IMR-90 (cell line): ENCODE data around the gene TXNDC12. TPM values are rescaled to one million over a fixed set of nuclear protein-coding genes. Genes with fewer than 3 reads are reported as not detected.

Experiments used
- ATAC-seq: fragments of 200-7000 bp; cut with Tn5 transposase; 2 replicates; pipeline ENCODE4 v1.9.1; 2020; ENCODE audit warnings: low read depth, mild to moderate bottlenecking, moderate library complexity
- BruUV-seq: library from RNA; stranded (reverse); fragments of 400-500 nt; replicated peaks from 2 replicates; lab custom pipeline; 2021; lab: Mats Ljungman, UMichigan
- CTCF ChIA-PET: fragments of 300-600 bp; formaldehyde crosslinking; extraction: SDS; loops from one replicate; lab custom pipeline; 2021; ENCODE audit warnings: antibody characterized with exemption; lab: Yijun Ruan, JAX
- POLR2A ChIA-PET: fragments of 300-600 bp; sonication (Branson Sonifier 250); formaldehyde crosslinking; loops from one replicate; lab custom pipeline; 2022; ENCODE audit warnings: antibody characterized with exemption; ENCODE audit not compliant: unreplicated experiment; lab: Charles Lee
- DNase-seq: peaks from one replicate; pipeline ENCODE4 v3.0.0; 2013
- H2AFZ ChIP-seq: replicated peaks from 2 replicates; pipeline ENCODE3; 2013; ENCODE audit warnings: low read length, mild to moderate bottlenecking; ENCODE audit not compliant: poor library complexity
- H2AK5ac ChIP-seq: 2 replicates; pipeline ENCODE4 v1.6.1; 2013; ENCODE audit warnings: low read depth, low read length, inconsistent platforms
- H2AK9ac ChIP-seq: replicated peaks from 2 replicates; pipeline ENCODE3; 2013; ENCODE audit warnings: mild to moderate bottlenecking, low read depth, low read length, moderate library complexity; ENCODE audit not compliant: poor library complexity
- H2BK120ac ChIP-seq: 2 replicates; pipeline ENCODE4 v1.6.1; 2013; ENCODE audit warnings: low read depth, low read length, inconsistent platforms
- H2BK15ac ChIP-seq: 3 replicates; pipeline ENCODE4 v1.6.1; 2013; ENCODE audit warnings: low read depth, low read length, inconsistent platforms
- H2BK20ac ChIP-seq: 2 replicates; pipeline ENCODE4 v1.6.1; 2013; ENCODE audit warnings: low read depth, mild to moderate bottlenecking, inconsistent platforms, low read length, moderate library complexity
- H2BK5ac ChIP-seq: 2 replicates; pipeline ENCODE4 v1.6.1; 2013; ENCODE audit warnings: mild to moderate bottlenecking, low read depth, low read length, inconsistent platforms; ENCODE audit not compliant: poor library complexity, severe bottlenecking
- H3K14ac ChIP-seq: replicated peaks from 2 replicates; pipeline ENCODE4 v1.6.1; 2013; ENCODE audit warnings: low read depth, low read length, inconsistent platforms
- H3K18ac ChIP-seq: 2 replicates; pipeline ENCODE4 v1.6.1; 2013; ENCODE audit warnings: low read depth, low read length, control low read depth
- H3K23ac ChIP-seq: 2 replicates; pipeline ENCODE4 v1.6.1; 2013; ENCODE audit warnings: low read depth, low read length, inconsistent platforms
- H3K27ac ChIP-seq: 2 replicates; pipeline ENCODE4 v1.5.1; 2013; ENCODE audit warnings: mild to moderate bottlenecking, control low read depth, low read length; ENCODE audit not compliant: insufficient read depth
- H3K27me3 ChIP-seq: 2 replicates; pipeline ENCODE4 v1.6.1; 2013; ENCODE audit warnings: low read length; ENCODE audit not compliant: control insufficient read depth, insufficient read depth
- H3K36me3 ChIP-seq: 2 replicates; pipeline ENCODE4 v1.6.1; 2013; ENCODE audit warnings: low read length, mixed read lengths; ENCODE audit not compliant: control insufficient read depth, insufficient read depth
- H3K4ac ChIP-seq: 2 replicates; pipeline ENCODE4 v1.6.1; 2013; ENCODE audit warnings: low read depth, low read length, inconsistent platforms
- H3K4me1 ChIP-seq: 2 replicates; pipeline ENCODE4 v1.6.1; 2013; ENCODE audit warnings: low read length, mixed read lengths; ENCODE audit not compliant: control insufficient read depth, insufficient read depth
- H3K4me2 ChIP-seq: 2 replicates; pipeline ENCODE4 v1.6.1; 2013; ENCODE audit warnings: low read depth, mild to moderate bottlenecking, control low read depth, low read length, moderate library complexity
- H3K4me3 ChIP-seq: 2 replicates; pipeline ENCODE4 v1.5.1; 2013; ENCODE audit warnings: low read depth, mild to moderate bottlenecking, control low read depth, low read length, moderate library complexity; ENCODE audit not compliant: insufficient read depth
- H3K56ac ChIP-seq: 2 replicates; pipeline ENCODE4 v1.6.1; 2013; ENCODE audit warnings: low read length, inconsistent platforms; ENCODE audit not compliant: insufficient read depth; ENCODE audit errors: extremely low read depth
- H3K79me1 ChIP-seq, 2 experiments: 2 replicates each; pipeline ENCODE4 v1.6.1; 2013; ENCODE audit warnings: low read length in 2 of 2, inconsistent platforms in 1 of 2, low read depth in 1 of 2
- H3K9ac ChIP-seq: 2 replicates; pipeline ENCODE4 v1.6.1; 2013; ENCODE audit warnings: low read depth, low read length, control low read depth
- H3K9me1 ChIP-seq: 2 replicates; pipeline ENCODE4 v1.6.1; 2013; ENCODE audit warnings: low read length, inconsistent platforms; ENCODE audit not compliant: insufficient read depth
- H3K9me3 ChIP-seq: 2 replicates; pipeline ENCODE4 v1.6.1; 2013; ENCODE audit warnings: low read length; ENCODE audit not compliant: control insufficient read depth, insufficient read depth
- H4K20me1 ChIP-seq: 2 replicates; pipeline ENCODE4 v1.6.1; 2013; ENCODE audit warnings: low read length, inconsistent platforms; ENCODE audit not compliant: insufficient read depth
- H4K5ac ChIP-seq: 2 replicates; pipeline ENCODE4 v1.6.1; 2013; ENCODE audit warnings: mild to moderate bottlenecking, low read depth, low read length, control low read depth
- H4K8ac ChIP-seq, 2 experiments: 2 replicates each; pipeline ENCODE4 v1.6.1; 2013; ENCODE audit warnings: low read depth in 2 of 2, low read length in 2 of 2, control low read depth in 1 of 2, inconsistent platforms in 1 of 2
- H4K91ac ChIP-seq: 2 replicates; pipeline ENCODE4 v1.6.1; 2013; ENCODE audit warnings: low read depth, low read length, inconsistent platforms; ENCODE audit not compliant: insufficient read depth
- BHLHE40 ChIP-seq: fragments of 150-350 bp; IDR thresholded peaks from 2 replicates; pipeline ENCODE4 v1.6.1; 2016; ENCODE audit warnings: mild to moderate bottlenecking, low read depth, low read length
- CEBPB ChIP-seq: IDR thresholded peaks from 2 replicates; pipeline ENCODE4 v1.6.1; 2012; ENCODE audit warnings: low read depth, low read length, improper control_type of control experiment
- CHD1 ChIP-seq: IDR thresholded peaks from 2 replicates; pipeline ENCODE4 v1.6.1; 2012; ENCODE audit warnings: low read depth, low read length, improper control_type of control experiment
- CTCF ChIP-seq: conservative IDR thresholded peaks from 2 replicates; pipeline ENCODE4 v1.5.1; 2012; ENCODE audit warnings: mild to moderate bottlenecking, low read depth, low read length, improper control_type of control experiment
- ELK1 ChIP-seq: fragments of 150-350 bp; IDR thresholded peaks from 2 replicates; pipeline ENCODE4 v1.6.1; 2016; ENCODE audit warnings: low read depth, mild to moderate bottlenecking, low read length, moderate library complexity, borderline replicate concordance
- FOS ChIP-seq: fragments of 150-350 bp; IDR thresholded peaks from 2 replicates; pipeline ENCODE4 v1.6.1; 2016; ENCODE audit warnings: low read depth, low read length
- MAFK ChIP-seq: IDR thresholded peaks from 2 replicates; pipeline ENCODE4 v1.6.1; 2012; ENCODE audit warnings: low read depth, low read length, improper control_type of control experiment
- MAZ ChIP-seq: IDR thresholded peaks from 2 replicates; pipeline ENCODE4 v1.6.1; 2012; ENCODE audit warnings: low read depth, mild to moderate bottlenecking, low read length, improper control_type of control experiment, moderate library complexity, borderline replicate concordance
- MXI1 ChIP-seq: IDR thresholded peaks from 2 replicates; pipeline ENCODE4 v1.6.1; 2012; ENCODE audit warnings: low read depth, mild to moderate bottlenecking, low read length, moderate library complexity, borderline replicate concordance
- NFE2L2 ChIP-seq: fragments of 150-350 bp; IDR thresholded peaks from 2 replicates; pipeline ENCODE4 v1.6.1; 2016; ENCODE audit warnings: low read depth, mild to moderate bottlenecking, low read length
- POLR2A ChIP-seq: IDR thresholded peaks from 2 replicates; pipeline ENCODE4 v1.6.1; 2012; ENCODE audit warnings: mild to moderate bottlenecking, low read depth, low read length
- RAD21 ChIP-seq: IDR thresholded peaks from 2 replicates; pipeline ENCODE4 v1.6.1; 2012; ENCODE audit warnings: low read length, improper control_type of control experiment
- RCOR1 ChIP-seq: IDR thresholded peaks from 2 replicates; pipeline ENCODE4 v1.6.1; 2012; ENCODE audit warnings: mild to moderate bottlenecking, low read length, improper control_type of control experiment; ENCODE audit not compliant: insufficient replicate concordance
- RFX5 ChIP-seq: IDR thresholded peaks from 2 replicates; pipeline ENCODE4 v1.8.0; 2012; ENCODE audit warnings: low read depth, mild to moderate bottlenecking, low read length, moderate library complexity
- SMC3 ChIP-seq: fragments of 150-350 bp; IDR thresholded peaks from 2 replicates; pipeline ENCODE4 v1.6.1; 2016; ENCODE audit warnings: low read depth, mild to moderate bottlenecking, antibody characterized with exemption, low read length, moderate library complexity
- USF2 ChIP-seq: fragments of 150-350 bp; IDR thresholded peaks from 2 replicates; pipeline ENCODE4 v1.6.1; 2017; ENCODE audit warnings: mild to moderate bottlenecking, antibody characterized with exemption, low read length, low read depth
- WGBS, 2 experiments: methylation state at CpG; one replicate each; pipeline versions ENCODE4 v1.1.5 to v1.1.7; 2013; ENCODE audit warnings: missing lambda C conversion rate in 2 of 2; ENCODE audit not compliant: insufficient read length in 1 of 2; ENCODE audit errors: extremely low coverage in 2 of 2; 5-methylcytosine and 5-hydroxymethylcytosine counted together
- dilution Hi-C: fragments of 300-500 bp; cut with HindIII; formaldehyde crosslinking; loops from one replicate; pipeline ENCODE4 v1.14.3; 2018; ENCODE audit warnings: low sequenced_read_pairs; ENCODE audit not compliant: unreplicated experiment
- in situ Hi-C: fragments of 300-500 bp; cut with MboI; formaldehyde crosslinking; loops from 3 replicates; pipeline ENCODE4 v1.14.3; 2019; ENCODE audit warnings: low sequenced_read_pairs, inconsistent platforms, mixed read lengths
- intact Hi-C: fragments of 100-400 bp; cut with micrococcal nuclease; formaldehyde crosslinking; loops from 2 replicates; pipeline ENCODE4 v1.10.0; 2022
- polyA plus RNA-seq, 3 experiments: library from polyadenylated mRNA; depleted of rRNA; stranded (reverse); fragments of >200 nt; gene quantifications; 2 replicates each; pipeline ENCODE4 v1.2.3, GENCODE V29; 2012; ENCODE audit warnings: low replicate concordance in 1 of 3
- total RNA-seq: library from RNA; depleted of rRNA; stranded (reverse); fragments of >200 nt; gene quantifications from 2 replicates; pipeline ENCODE4 v1.2.3, GENCODE V29; 2012

Gene TXNDC12
- total and polyA plus RNA-seq, 2 of the 4 experiments (the other 2 are of a cell fraction) = 24.4 to 29.9 TPM

GRCh38 chr1:52053862-52054261 is 1.1 kb downstream of the TXNDC12 start:
- H2AK5ac ChIP-seq = no peak overlapping the region
- no peak overlapping the region for H3K56ac ChIP-seq
- in situ Hi-C loops = no loop called here
- POLR2A ChIA-PET = no interaction called here
- no peak overlapping the region for H2AK9ac ChIP-seq
- peaks cover 2% of the 10 kb centered on the region; the same call in 1 of the 2 replicates for H3K4me1 ChIP-seq
- no peak overlapping the region for H4K5ac ChIP-seq
- H3K79me1 ChIP-seq = peaks cover 28 to 67% of the 10 kb centered on the region in 2 experiments
- H2BK120ac ChIP-seq = no peak overlapping the region
- WGBS, 2 experiments = no CpG with 5 or more reads among the region's 1 CpG
- dilution Hi-C loops = no loop called here
- no peak overlapping the region for H3K4ac ChIP-seq
- H4K20me1 ChIP-seq = peaks cover 13% of the 10 kb centered on the region; the same call in 1 of the 2 replicates
- H3K9ac ChIP-seq = no peak overlapping the region; the same call in 1 of the 2 replicates
- peak overlapping the region; percentile 93 for H3K4me2 ChIP-seq
- H2BK15ac ChIP-seq = no peak overlapping the region
- H3K9me1 ChIP-seq = no peaks in the 10 kb centered on the region
- peaks cover 7% of the 10 kb centered on the region for H3K36me3 ChIP-seq
- CTCF ChIA-PET = interaction anchor here (0.6 kb wide), 1 partner anchor 33 kb away, joined by 3 read pairs; no protein-coding TSS in a partner anchor
- no TSS peak for BruUV-seq
- H3K4me3 ChIP-seq = peak overlapping the region; percentile 84; the same call in 1 of the 2 replicates
- no peak overlapping the region for H3K18ac ChIP-seq
- TF ChIP-seq CTCF = no peak
- TF ChIP-seq BHLHE40 = no peak
- TF ChIP-seq CEBPB = no peak
- no peak for TF ChIP-seq USF2
- TF ChIP-seq MAZ = no peak
- no peak for TF ChIP-seq POLR2A
- no peak for TF ChIP-seq NFE2L2
- TF ChIP-seq SMC3 = no peak
- no peak for TF ChIP-seq CHD1
- TF ChIP-seq RCOR1 = no peak
- TF ChIP-seq ELK1 = no peak
- no peak for TF ChIP-seq MXI1
- no peak for TF ChIP-seq MAFK
- no peak for TF ChIP-seq FOS
- no peak for TF ChIP-seq RFX5
- TF ChIP-seq RAD21 = no peak
- DNase-seq (no peak), ATAC-seq (no peak)
- no peaks in the 10 kb centered on the region for H3K9me3 ChIP-seq
- no peak overlapping the region for H2BK5ac ChIP-seq
- H4K8ac ChIP-seq = no peak overlapping the region; a peak in 1 of 4 replicates
- H3K27me3 ChIP-seq = no peaks in the 10 kb centered on the region
- H2AFZ ChIP-seq = no peak overlapping the region
- intact Hi-C loops = no loop called here
- H3K23ac ChIP-seq = 0 out of 2 replicates have a peak overlapping the region, but pooled peaks have one; percentile 76
- H3K27ac ChIP-seq = no peak overlapping the region
- no peak overlapping the region for H4K91ac ChIP-seq
- H2BK20ac ChIP-seq = no peak overlapping the region
- 0 out of 2 replicates have a peak overlapping the region, but pooled peaks have one; percentile 89 for H3K14ac ChIP-seq
